IMR-90 (cell line): ENCODE data around the gene SPATA12.

Source experiments
- BHLHE40 ChIP-seq: fragments of 150-350 bp; IDR thresholded peaks from 2 replicates; pipeline ENCODE4 v1.6.1; 2016; ENCODE audit warnings: mild to moderate bottlenecking, low read depth, low read length
- CHD1 ChIP-seq: IDR thresholded peaks from 2 replicates; pipeline ENCODE4 v1.6.1; 2012; ENCODE audit warnings: low read depth, low read length, improper control_type of control experiment
- MAZ ChIP-seq: IDR thresholded peaks from 2 replicates; pipeline ENCODE4 v1.6.1; 2012; ENCODE audit warnings: low read depth, mild to moderate bottlenecking, low read length, improper control_type of control experiment, moderate library complexity, borderline replicate concordance
- MXI1 ChIP-seq: IDR thresholded peaks from 2 replicates; pipeline ENCODE4 v1.6.1; 2012; ENCODE audit warnings: low read depth, mild to moderate bottlenecking, low read length, moderate library complexity, borderline replicate concordance
- NFE2L2 ChIP-seq: fragments of 150-350 bp; IDR thresholded peaks from 2 replicates; pipeline ENCODE4 v1.6.1; 2016; ENCODE audit warnings: low read depth, mild to moderate bottlenecking, low read length
- POLR2A ChIP-seq: IDR thresholded peaks from 2 replicates; pipeline ENCODE4 v1.6.1; 2012; ENCODE audit warnings: mild to moderate bottlenecking, low read depth, low read length
- RAD21 ChIP-seq: IDR thresholded peaks from 2 replicates; pipeline ENCODE4 v1.6.1; 2012; ENCODE audit warnings: low read length, improper control_type of control experiment
- RCOR1 ChIP-seq: IDR thresholded peaks from 2 replicates; pipeline ENCODE4 v1.6.1; 2012; ENCODE audit warnings: mild to moderate bottlenecking, low read length, improper control_type of control experiment; ENCODE audit not compliant: insufficient replicate concordance
- RFX5 ChIP-seq: IDR thresholded peaks from 2 replicates; pipeline ENCODE4 v1.8.0; 2012; ENCODE audit warnings: low read depth, mild to moderate bottlenecking, low read length, moderate library complexity
- SMC3 ChIP-seq: fragments of 150-350 bp; IDR thresholded peaks from 2 replicates; pipeline ENCODE4 v1.6.1; 2016; ENCODE audit warnings: low read depth, mild to moderate bottlenecking, antibody characterized with exemption, low read length, moderate library complexity
- TF ChIP-seq, protein P1 (sequence below): conservative IDR thresholded peaks from 2 replicates; pipeline ENCODE4 v1.5.1; 2012; ENCODE audit warnings: mild to moderate bottlenecking, low read depth, low read length, improper control_type of control experiment
- TF ChIP-seq, protein P2 (sequence below): fragments of 150-350 bp; IDR thresholded peaks from 2 replicates; pipeline ENCODE4 v1.6.1; 2016; ENCODE audit warnings: low read depth, mild to moderate bottlenecking, low read length, moderate library complexity, borderline replicate concordance
- TF ChIP-seq, protein P3 (sequence below): fragments of 150-350 bp; IDR thresholded peaks from 2 replicates; pipeline ENCODE4 v1.6.1; 2017; ENCODE audit warnings: mild to moderate bottlenecking, antibody characterized with exemption, low read length, low read depth

DNA sequence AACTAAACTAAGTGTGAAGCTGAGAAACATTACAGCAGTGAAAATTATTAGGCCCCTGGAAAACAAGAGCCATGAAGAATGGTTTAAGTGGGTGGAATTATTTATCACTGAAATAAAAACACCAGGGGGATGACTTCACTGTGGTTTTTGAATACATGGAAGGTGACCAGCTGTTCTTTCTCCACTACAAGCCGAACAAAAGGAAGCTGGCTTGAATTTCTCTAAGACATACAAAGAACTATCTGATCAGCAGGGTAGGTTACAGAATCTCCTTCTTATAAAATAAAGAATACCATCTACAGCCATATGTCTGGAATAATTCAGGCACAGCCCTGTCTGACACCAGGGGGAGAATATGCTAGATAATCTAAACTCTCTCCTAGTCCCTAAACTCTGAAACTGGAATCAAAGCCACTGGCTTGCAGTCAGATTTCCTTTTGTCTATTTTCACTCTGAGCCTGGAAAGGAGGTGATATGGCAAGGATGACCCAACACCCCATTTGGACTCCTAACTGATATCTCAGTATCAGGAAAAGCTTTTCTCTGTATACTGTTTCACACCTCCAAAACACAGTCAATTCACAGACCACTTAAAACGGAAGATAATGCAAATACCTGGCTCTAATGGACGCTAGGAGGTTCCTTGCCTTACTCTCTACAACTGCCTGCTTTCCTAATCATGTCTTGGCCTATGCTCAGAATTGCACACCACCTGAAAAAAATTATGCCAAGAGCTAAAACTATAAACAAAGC, 31.2 kb downstream of the SPATA12 start:
- no peak for TF ChIP-seq POLR2A
- no peak for TF ChIP-seq NFE2L2
- TF ChIP-seq RFX5: no peak
- TF ChIP-seq, protein P1, sequence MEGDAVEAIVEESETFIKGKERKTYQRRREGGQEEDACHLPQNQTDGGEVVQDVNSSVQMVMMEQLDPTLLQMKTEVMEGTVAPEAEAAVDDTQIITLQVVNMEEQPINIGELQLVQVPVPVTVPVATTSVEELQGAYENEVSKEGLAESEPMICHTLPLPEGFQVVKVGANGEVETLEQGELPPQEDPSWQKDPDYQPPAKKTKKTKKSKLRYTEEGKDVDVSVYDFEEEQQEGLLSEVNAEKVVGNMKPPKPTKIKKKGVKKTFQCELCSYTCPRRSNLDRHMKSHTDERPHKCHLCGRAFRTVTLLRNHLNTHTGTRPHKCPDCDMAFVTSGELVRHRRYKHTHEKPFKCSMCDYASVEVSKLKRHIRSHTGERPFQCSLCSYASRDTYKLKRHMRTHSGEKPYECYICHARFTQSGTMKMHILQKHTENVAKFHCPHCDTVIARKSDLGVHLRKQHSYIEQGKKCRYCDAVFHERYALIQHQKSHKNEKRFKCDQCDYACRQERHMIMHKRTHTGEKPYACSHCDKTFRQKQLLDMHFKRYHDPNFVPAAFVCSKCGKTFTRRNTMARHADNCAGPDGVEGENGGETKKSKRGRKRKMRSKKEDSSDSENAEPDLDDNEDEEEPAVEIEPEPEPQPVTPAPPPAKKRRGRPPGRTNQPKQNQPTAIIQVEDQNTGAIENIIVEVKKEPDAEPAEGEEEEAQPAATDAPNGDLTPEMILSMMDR: no peak
- TF ChIP-seq MAZ: no peak
- TF ChIP-seq BHLHE40: no peak
- TF ChIP-seq MXI1: no peak
- TF ChIP-seq SMC3: no peak
- TF ChIP-seq RAD21: no peak
- TF ChIP-seq, protein P2, sequence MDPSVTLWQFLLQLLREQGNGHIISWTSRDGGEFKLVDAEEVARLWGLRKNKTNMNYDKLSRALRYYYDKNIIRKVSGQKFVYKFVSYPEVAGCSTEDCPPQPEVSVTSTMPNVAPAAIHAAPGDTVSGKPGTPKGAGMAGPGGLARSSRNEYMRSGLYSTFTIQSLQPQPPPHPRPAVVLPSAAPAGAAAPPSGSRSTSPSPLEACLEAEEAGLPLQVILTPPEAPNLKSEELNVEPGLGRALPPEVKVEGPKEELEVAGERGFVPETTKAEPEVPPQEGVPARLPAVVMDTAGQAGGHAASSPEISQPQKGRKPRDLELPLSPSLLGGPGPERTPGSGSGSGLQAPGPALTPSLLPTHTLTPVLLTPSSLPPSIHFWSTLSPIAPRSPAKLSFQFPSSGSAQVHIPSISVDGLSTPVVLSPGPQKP: no peak
- TF ChIP-seq CHD1: no peak
- TF ChIP-seq RCOR1: no peak
- TF ChIP-seq, protein P3, sequence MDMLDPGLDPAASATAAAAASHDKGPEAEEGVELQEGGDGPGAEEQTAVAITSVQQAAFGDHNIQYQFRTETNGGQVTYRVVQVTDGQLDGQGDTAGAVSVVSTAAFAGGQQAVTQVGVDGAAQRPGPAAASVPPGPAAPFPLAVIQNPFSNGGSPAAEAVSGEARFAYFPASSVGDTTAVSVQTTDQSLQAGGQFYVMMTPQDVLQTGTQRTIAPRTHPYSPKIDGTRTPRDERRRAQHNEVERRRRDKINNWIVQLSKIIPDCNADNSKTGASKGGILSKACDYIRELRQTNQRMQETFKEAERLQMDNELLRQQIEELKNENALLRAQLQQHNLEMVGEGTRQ: no peak
